Keratinocyte (primary cell): ENCODE measurements around the gene CTSS. TPM values are rescaled to one million over a fixed set of nuclear protein-coding genes. Genes with fewer than 3 reads are reported as not detected.

Experiments used
- DNase-seq: peaks from one replicate; pipeline ENCODE4 v3.0.0-alpha.2; 2011; ENCODE audit warnings: low read depth, missing footprints, low spot score
- FAIRE-seq: peaks from 2 replicates; lab custom pipeline; 2011; peaks lifted over from hg19 to GRCh38; lab: Jason Lieb, UNC
- H2AFZ ChIP-seq: 2 replicates; pipeline ENCODE4 v1.6.0; 2012; ENCODE audit warnings: low read length, control low read depth, inconsistent platforms; ENCODE audit not compliant: control insufficient read depth
- H3K27ac ChIP-seq: 2 replicates; pipeline ENCODE4 v1.5.1; 2011; ENCODE audit warnings: low read length; ENCODE audit not compliant: control insufficient read depth, insufficient read depth
- H3K27me3 ChIP-seq: 3 replicates; pipeline ENCODE4 v1.6.0; 2011; ENCODE audit warnings: low read length; ENCODE audit not compliant: control insufficient read depth, insufficient read depth; ENCODE audit errors: extremely low read depth
- H3K36me3 ChIP-seq, 2 experiments: 2 replicates in 1 of 2; 3 replicates in 1 of 2; pipeline ENCODE4 v1.5.1; 2011; ENCODE audit warnings: low read length in 2 of 2, mild to moderate bottlenecking in 1 of 2; ENCODE audit not compliant: control insufficient read depth in 2 of 2, insufficient read depth in 2 of 2; ENCODE audit errors: extremely low read depth in 1 of 2
- H3K4me1 ChIP-seq: 3 replicates; pipeline ENCODE4 v1.5.1; 2011; ENCODE audit warnings: low read length; ENCODE audit not compliant: control insufficient read depth, insufficient read depth; ENCODE audit errors: extremely low read depth
- H3K4me2 ChIP-seq: 3 replicates; pipeline ENCODE4 v1.6.0; 2011; ENCODE audit warnings: low read depth, low read length; ENCODE audit not compliant: control insufficient read depth, insufficient read depth; ENCODE audit errors: extremely low read depth
- H3K4me3 ChIP-seq, 3 experiments: fragments of 200-600 bp in 1 of 3; sonication (generic) in 1 of 3; 2 replicates in 2 of 3; 3 replicates in 1 of 3; pipeline ENCODE4 v1.5.1; 2011 to 2016; ENCODE audit warnings: low read length in 3 of 3, mild to moderate bottlenecking in 3 of 3, control low read depth in 2 of 3, inconsistent platforms in 1 of 3, low read depth in 1 of 3, mixed read lengths in 1 of 3, mixed run types in 1 of 3, moderate library complexity in 1 of 3; ENCODE audit not compliant: control insufficient read depth in 2 of 3, insufficient read depth in 2 of 3; ENCODE audit errors: extremely low read depth in 1 of 3
- H3K79me2 ChIP-seq: 2 replicates; pipeline ENCODE4 v1.6.0; 2012; ENCODE audit warnings: low read length; ENCODE audit not compliant: control insufficient read depth, insufficient read depth
- H3K9ac ChIP-seq: 3 replicates; pipeline ENCODE4 v1.6.0; 2011; ENCODE audit warnings: low read length; ENCODE audit not compliant: control insufficient read depth, insufficient read depth; ENCODE audit errors: extremely low read depth
- H3K9me1 ChIP-seq: 3 replicates; pipeline ENCODE4 v1.6.0; 2011; ENCODE audit warnings: low read length; ENCODE audit not compliant: control insufficient read depth, insufficient read depth; ENCODE audit errors: extremely low read depth
- H3K9me3 ChIP-seq: 2 replicates; pipeline ENCODE4 v1.5.1; 2012; ENCODE audit warnings: low read depth, low read length; ENCODE audit not compliant: control insufficient read depth
- H4K20me1 ChIP-seq: 3 replicates; pipeline ENCODE4 v1.6.0; 2011; ENCODE audit warnings: low read length; ENCODE audit not compliant: control insufficient read depth, insufficient read depth; ENCODE audit errors: extremely low read depth
- EZH2 ChIP-seq: IDR thresholded peaks from one replicate; pipeline ENCODE4 v1.6.1; 2012; ENCODE audit warnings: inconsistent platforms, mild to moderate bottlenecking, low read length, moderate library complexity
- dilution Hi-C: fragments of 300-500 bp; cut with MboI; formaldehyde crosslinking; loops from one replicate; pipeline ENCODE4 v1.7.0; 2020; ENCODE audit warnings: low sequenced_read_pairs; ENCODE audit not compliant: extremely low pct_ligation_motif_present
- polyA plus RNA-seq, 5 experiments: library from polyadenylated mRNA; depleted of rRNA in 3 of 5; stranded (reverse) in 3 of 5; stranded (forward) in 1 of 5; unstranded in 1 of 5; fragments of >200 nt; gene quantifications; 1 replicate in 1 of 5; 2 replicates in 3 of 5; 3 replicates in 1 of 5; pipeline versions ENCODE4 v1.2.1 to v1.2.3, GENCODE V29; 2011 to 2012; ENCODE audit warnings: missing spikeins in 2 of 5, low read depth in 1 of 5, low replicate concordance in 1 of 5
- TF ChIP-seq, protein P1 (sequence below), 3 experiments: IDR thresholded peaks in 1 of 3; conservative IDR thresholded peaks in 1 of 3; optimal IDR thresholded peaks in 1 of 3; 2 replicates in 2 of 3; 3 replicates in 1 of 3; pipeline versions ENCODE3 to v1.5.1; 2011; ENCODE audit warnings: low read length in 3 of 3, mild to moderate bottlenecking in 3 of 3, moderate library complexity in 2 of 3, control low read depth in 1 of 3, inconsistent platforms in 1 of 3; ENCODE audit not compliant: insufficient read depth in 2 of 3; ENCODE audit errors: extremely low read depth in 1 of 3

The CTSS gene
- polyA plus RNA-seq, 1 donor (not counting 4 experiments of a cell fraction or from before 2014, with no cell fraction given), result 1.4 TPM

DNA sequence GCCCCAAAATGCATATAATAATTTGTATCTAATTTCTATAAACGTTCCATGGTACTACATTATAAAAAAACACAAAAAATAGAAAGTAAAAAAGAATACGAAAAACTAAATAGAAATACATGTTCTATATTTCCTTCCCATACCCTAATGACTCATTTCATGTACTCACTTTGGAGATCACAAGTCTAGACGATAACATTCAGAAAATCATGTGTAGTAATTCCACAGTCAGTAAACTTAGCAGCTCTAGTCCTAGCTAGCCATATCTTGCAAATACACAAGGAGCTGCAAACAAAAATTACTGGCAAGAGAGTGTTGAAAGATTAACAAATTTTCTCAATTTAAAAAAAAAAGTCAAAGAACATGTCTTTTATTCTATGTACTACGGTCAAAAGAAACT, 70.0 kb downstream of the CTSS start:
- DNase-seq, result no peak
- Histone ChIP-seq H3K4me1 (peaks cover 19% of the 10 kb centered on the region), H3K9me3 (no peaks in the 10 kb centered on the region), H3K4me2 (peak overlapping the region; percentile 94), H3K27ac (peak overlapping the region; percentile 88), H2AFZ (no peak overlapping the region), H4K20me1 (no peaks in the 10 kb centered on the region), H3K9ac (peak overlapping the region; percentile 82), H3K9me1 (no peaks in the 10 kb centered on the region), H3K79me2 (peaks cover 6% of the 10 kb centered on the region), H3K4me3 (peak overlapping the region in 2 of 3 experiments; percentile 84 to 86), H3K27me3 (no peaks in the 10 kb centered on the region), H3K36me3 (peaks cover 4 to 15% of the 10 kb centered on the region in 2 experiments)
- no peak for FAIRE-seq
- dilution Hi-C loops, result no loop called here
- TF ChIP-seq EZH2, result no peak
- TF ChIP-seq, protein P1, sequence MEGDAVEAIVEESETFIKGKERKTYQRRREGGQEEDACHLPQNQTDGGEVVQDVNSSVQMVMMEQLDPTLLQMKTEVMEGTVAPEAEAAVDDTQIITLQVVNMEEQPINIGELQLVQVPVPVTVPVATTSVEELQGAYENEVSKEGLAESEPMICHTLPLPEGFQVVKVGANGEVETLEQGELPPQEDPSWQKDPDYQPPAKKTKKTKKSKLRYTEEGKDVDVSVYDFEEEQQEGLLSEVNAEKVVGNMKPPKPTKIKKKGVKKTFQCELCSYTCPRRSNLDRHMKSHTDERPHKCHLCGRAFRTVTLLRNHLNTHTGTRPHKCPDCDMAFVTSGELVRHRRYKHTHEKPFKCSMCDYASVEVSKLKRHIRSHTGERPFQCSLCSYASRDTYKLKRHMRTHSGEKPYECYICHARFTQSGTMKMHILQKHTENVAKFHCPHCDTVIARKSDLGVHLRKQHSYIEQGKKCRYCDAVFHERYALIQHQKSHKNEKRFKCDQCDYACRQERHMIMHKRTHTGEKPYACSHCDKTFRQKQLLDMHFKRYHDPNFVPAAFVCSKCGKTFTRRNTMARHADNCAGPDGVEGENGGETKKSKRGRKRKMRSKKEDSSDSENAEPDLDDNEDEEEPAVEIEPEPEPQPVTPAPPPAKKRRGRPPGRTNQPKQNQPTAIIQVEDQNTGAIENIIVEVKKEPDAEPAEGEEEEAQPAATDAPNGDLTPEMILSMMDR (optimal IDR thresholded peaks at IDR 0.05 in 1 of 3, IDR thresholded peaks at IDR 0.05 in 1 of 3, conservative IDR thresholded peaks at IDR 0.05 in 1 of 3; ENCODE audit: extremely low read depth in 1 of 3, insufficient read depth in 2 of 3, low read length in 3 of 3), result no peak

GRCh38 chr1:150692720-150693119, 72.9 kb downstream of the CTSS start:
- Histone ChIP-seq H3K27ac (peak overlapping the region; percentile 12), H3K4me3 (no peak overlapping the region), H3K79me2 (peaks cover 6% of the 10 kb centered on the region), H3K36me3 (peaks cover 11 to 15% of the 10 kb centered on the region in 2 experiments), H3K9me1 (no peaks in the 10 kb centered on the region), H3K9me3 (no peaks in the 10 kb centered on the region), H3K27me3 (no peaks in the 10 kb centered on the region), H3K4me1 (peaks cover 18% of the 10 kb centered on the region), H3K4me2 (peak overlapping the region; percentile 2), H3K9ac (no peak overlapping the region), H2AFZ (no peak overlapping the region), H4K20me1 (no peaks in the 10 kb centered on the region)
- no peak for FAIRE-seq
- no peak for TF ChIP-seq EZH2
- TF ChIP-seq, protein P1 (optimal IDR thresholded peaks at IDR 0.05 in 1 of 3, IDR thresholded peaks at IDR 0.05 in 1 of 3, conservative IDR thresholded peaks at IDR 0.05 in 1 of 3; ENCODE audit: extremely low read depth in 1 of 3, insufficient read depth in 2 of 3, low read length in 3 of 3), result no peak
- no peak for DNase-seq
- dilution Hi-C loops, result no loop called here
